Measurements from ENCODE around the gene RAC2.

Gene RAC2

DNA sequence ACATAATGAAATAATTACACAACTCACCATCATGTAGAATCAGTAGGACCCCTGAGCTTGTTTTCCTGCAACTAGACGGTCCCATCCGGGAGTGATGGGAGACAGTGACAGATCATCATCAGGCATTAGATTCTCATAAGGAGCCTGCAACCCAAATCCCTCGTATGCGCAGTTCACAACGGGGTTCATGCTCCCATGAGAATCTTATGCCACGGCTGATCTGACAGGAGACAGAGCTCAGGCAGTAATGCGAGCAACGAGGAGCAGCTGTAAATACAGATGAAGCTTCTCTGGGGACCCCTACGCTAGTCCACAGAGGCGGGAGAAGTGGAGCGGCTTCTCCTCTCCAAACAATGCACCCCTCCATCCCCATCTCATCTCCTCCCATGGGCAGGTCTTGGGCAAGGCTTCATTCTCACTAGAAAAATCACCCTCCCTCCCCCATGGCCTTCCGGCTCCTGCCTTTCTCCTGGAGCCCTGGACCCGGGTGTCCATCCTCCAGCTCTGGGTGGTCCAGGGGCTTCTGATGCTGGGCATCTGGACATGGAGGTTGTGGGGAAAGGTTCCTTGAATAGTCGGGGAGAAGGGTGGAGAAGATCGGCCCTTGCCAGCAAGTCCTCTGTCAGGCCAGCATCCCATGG is 16.2 kb upstream of the RAC2 start:
- peaks cover 12% of the 10 kb centered on the region for H3K9me3 ChIP-seq (ENCODE audit: low read length)
- no peaks in the 10 kb centered on the region for H3F3A ChIP-seq (ENCODE audit: insufficient read depth, low read length)
- peak overlapping the region; percentile 40; the same call in 1 of the 2 replicates for H3K4me2 ChIP-seq (ENCODE audit: low read length)
- H2AFZ ChIP-seq (ENCODE audit: low read length), result no peak overlapping the region
- no peak overlapping the region for H3K27ac ChIP-seq (ENCODE audit: low read depth, low read length, poor library complexity, severe bottlenecking)
- no peaks in the 10 kb centered on the region for H4K20me1 ChIP-seq (ENCODE audit: insufficient read depth, low read length)
- peaks cover 3% of the 10 kb centered on the region; the same call in 1 of the 2 replicates for H3K36me3 ChIP-seq (ENCODE audit: insufficient read depth, low read length)
- H3K9ac ChIP-seq (ENCODE audit: low read length), result no peak overlapping the region
- H3K79me2 ChIP-seq (ENCODE audit: insufficient read depth, low read length), result no peaks in the 10 kb centered on the region
- H3K4me1 ChIP-seq (ENCODE audit: insufficient read depth, low read length, severe bottlenecking), result peaks cover 16% of the 10 kb centered on the region
- H3K9me2 ChIP-seq (ENCODE audit: low read depth, low read length), result no peaks in the 10 kb centered on the region
- TF ChIP-seq, protein P1, sequence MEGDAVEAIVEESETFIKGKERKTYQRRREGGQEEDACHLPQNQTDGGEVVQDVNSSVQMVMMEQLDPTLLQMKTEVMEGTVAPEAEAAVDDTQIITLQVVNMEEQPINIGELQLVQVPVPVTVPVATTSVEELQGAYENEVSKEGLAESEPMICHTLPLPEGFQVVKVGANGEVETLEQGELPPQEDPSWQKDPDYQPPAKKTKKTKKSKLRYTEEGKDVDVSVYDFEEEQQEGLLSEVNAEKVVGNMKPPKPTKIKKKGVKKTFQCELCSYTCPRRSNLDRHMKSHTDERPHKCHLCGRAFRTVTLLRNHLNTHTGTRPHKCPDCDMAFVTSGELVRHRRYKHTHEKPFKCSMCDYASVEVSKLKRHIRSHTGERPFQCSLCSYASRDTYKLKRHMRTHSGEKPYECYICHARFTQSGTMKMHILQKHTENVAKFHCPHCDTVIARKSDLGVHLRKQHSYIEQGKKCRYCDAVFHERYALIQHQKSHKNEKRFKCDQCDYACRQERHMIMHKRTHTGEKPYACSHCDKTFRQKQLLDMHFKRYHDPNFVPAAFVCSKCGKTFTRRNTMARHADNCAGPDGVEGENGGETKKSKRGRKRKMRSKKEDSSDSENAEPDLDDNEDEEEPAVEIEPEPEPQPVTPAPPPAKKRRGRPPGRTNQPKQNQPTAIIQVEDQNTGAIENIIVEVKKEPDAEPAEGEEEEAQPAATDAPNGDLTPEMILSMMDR (IDR thresholded peaks at IDR 0.05; ENCODE audit: low read length), result no peak
- TF ChIP-seq EZH2 (IDR thresholded peaks at IDR 0.05; ENCODE audit: borderline replicate concordance, low read length), result no peak
- peaks cover 23% of the 10 kb centered on the region for H3K27me3 ChIP-seq (ENCODE audit: insufficient read depth, low read length)
- no peak overlapping the region for H3K4me3 ChIP-seq (ENCODE audit: low read depth, low read length, poor library complexity, severe bottlenecking)

GRCh38 chr22:37259540-37260029 is 15.5 kb upstream of the RAC2 start:
- H3K4me2 ChIP-seq (ENCODE audit: low read length), result 0 out of 2 replicates have a peak overlapping the region, but pooled peaks have one; percentile 9
- no peak overlapping the region; the same call in 1 of the 2 replicates for H3K9ac ChIP-seq (ENCODE audit: low read length)
- H3K27me3 ChIP-seq (ENCODE audit: insufficient read depth, low read length), result peaks cover 17% of the 10 kb centered on the region
- no peaks in the 10 kb centered on the region for H4K20me1 ChIP-seq (ENCODE audit: insufficient read depth, low read length)
- H2AFZ ChIP-seq (ENCODE audit: low read length), result no peak overlapping the region
- H3K27ac ChIP-seq (ENCODE audit: low read depth, low read length, poor library complexity, severe bottlenecking), result no peak overlapping the region
- H3K4me1 ChIP-seq (ENCODE audit: insufficient read depth, low read length, severe bottlenecking), result peaks cover 16% of the 10 kb centered on the region
- H3F3A ChIP-seq (ENCODE audit: insufficient read depth, low read length), result no peaks in the 10 kb centered on the region
- H3K9me2 ChIP-seq (ENCODE audit: low read depth, low read length), result no peaks in the 10 kb centered on the region
- TF ChIP-seq EZH2 (IDR thresholded peaks at IDR 0.05; ENCODE audit: borderline replicate concordance, low read length), result no peak
- TF ChIP-seq, protein P1 (IDR thresholded peaks at IDR 0.05; ENCODE audit: low read length), result peak; percentile 68
- peaks cover 3% of the 10 kb centered on the region; the same call in 1 of the 2 replicates for H3K36me3 ChIP-seq (ENCODE audit: insufficient read depth, low read length)
- H3K9me3 ChIP-seq (ENCODE audit: low read length), result peaks cover 11% of the 10 kb centered on the region
- no peak overlapping the region for H3K4me3 ChIP-seq (ENCODE audit: low read depth, low read length, poor library complexity, severe bottlenecking)
- H3K79me2 ChIP-seq (ENCODE audit: insufficient read depth, low read length), result no peaks in the 10 kb centered on the region

DNA sequence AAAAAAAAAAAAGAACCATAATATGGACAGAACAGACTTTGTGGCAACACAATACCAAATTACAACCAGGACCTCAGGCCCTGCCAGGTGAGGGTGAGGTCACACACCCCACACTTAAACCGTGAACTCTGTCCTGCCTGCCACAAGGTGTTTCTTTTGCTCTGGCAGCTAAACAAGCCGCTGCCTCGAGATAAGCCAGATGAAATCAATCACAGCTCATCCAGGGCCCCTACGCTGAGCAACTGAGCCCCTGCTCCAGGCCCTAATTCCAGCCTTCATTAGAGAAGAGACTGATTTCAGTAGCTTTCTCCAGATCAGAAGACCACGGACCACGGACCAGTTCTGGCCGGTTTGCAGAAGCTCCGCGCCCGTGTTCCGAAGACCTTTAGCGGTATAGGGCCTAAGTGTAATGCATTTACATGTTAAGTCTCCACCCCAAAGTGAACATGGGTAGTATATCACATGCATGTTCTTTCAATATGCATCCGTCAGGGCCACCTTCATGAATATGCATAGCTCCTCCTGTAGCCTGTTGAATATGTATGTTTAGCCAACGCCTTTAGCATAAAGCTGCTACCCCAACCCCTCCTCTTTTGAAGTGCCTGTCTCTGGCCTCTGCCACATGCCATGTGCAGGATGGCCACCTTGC is 14.8 kb upstream of the RAC2 start:
- Histone ChIP-seq H3K27me3 (ENCODE audit: insufficient read depth, low read length) (peaks cover 10% of the 10 kb centered on the region), H2AFZ (ENCODE audit: low read length) (no peak overlapping the region), H3K9me3 (ENCODE audit: low read length) (peaks cover 4% of the 10 kb centered on the region), H3K27ac (ENCODE audit: low read depth, low read length, poor library complexity, severe bottlenecking) (no peak overlapping the region), H3K36me3 (ENCODE audit: insufficient read depth, low read length) (peaks cover 1% of the 10 kb centered on the region; the same call in 1 of the 2 replicates), H3K79me2 (ENCODE audit: insufficient read depth, low read length) (no peaks in the 10 kb centered on the region), H3F3A (ENCODE audit: insufficient read depth, low read length) (no peaks in the 10 kb centered on the region), H3K4me2 (ENCODE audit: low read length) (no peak overlapping the region), H3K9ac (ENCODE audit: low read length) (no peak overlapping the region), H4K20me1 (ENCODE audit: insufficient read depth, low read length) (no peaks in the 10 kb centered on the region), H3K4me3 (ENCODE audit: low read depth, low read length, poor library complexity, severe bottlenecking) (no peak overlapping the region), H3K9me2 (ENCODE audit: low read depth, low read length) (no peaks in the 10 kb centered on the region), H3K4me1 (ENCODE audit: insufficient read depth, low read length, severe bottlenecking) (peaks cover 16% of the 10 kb centered on the region)
- TF ChIP-seq, protein P1 (IDR thresholded peaks at IDR 0.05; ENCODE audit: low read length), result no peak
- no peak for TF ChIP-seq EZH2 (IDR thresholded peaks at IDR 0.05; ENCODE audit: borderline replicate concordance, low read length)
